GM19035 (cell line): ENCODE results near the gene HAGH.
"Not testable (repeated sequence)": the region's sequence is repeated elsewhere in the genome, so short reads cannot be mapped to it uniquely, and the experiment has no call there.

Experiments used
- ATAC-seq: cut with Tn5 transposase; IDR thresholded peaks from one replicate; pipeline ENCODE4 v1.9.1; 2021; ENCODE audit not compliant: unreplicated experiment

The HAGH gene

DNA sequence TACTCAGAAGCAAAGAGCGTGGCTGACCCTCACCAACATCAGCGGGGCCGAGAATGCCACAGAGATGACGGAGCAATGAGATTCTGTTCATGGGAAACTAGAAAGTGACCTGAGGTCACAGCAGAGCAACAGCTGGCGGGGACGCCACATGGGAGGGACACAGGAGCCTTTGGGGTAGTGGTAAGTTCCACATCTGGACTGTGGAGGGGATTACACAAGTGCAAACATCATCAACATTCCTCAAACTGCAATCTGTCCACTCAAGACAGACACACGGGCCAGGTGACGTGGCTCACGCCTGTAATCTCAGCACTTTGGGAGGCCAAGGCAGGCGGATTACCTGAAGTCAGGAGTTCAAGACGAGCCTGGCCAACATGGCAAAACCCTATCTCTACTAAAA, 11.2 kb downstream of the HAGH start:
- no peak for ATAC-seq

DNA sequence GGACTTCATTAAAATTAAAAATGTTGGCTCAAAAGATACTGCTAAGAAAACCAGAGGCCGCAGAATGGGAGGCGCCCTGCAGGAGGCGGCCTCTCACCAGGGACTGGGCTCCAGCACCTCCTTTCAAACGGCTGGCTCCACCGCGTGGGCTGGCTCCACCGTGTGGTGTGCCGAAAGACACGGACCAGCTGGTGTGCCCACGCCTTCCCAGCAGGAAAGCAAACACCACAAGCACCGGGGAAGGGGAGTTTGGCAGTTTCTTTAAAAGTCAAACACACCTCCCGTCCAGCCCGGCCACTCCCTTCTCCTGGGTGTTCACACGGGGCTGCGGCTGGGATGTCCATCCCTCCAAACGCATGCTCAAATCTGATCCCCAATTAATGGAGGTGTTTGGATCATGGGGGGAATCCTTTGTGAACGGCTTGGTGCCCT, 13.9 kb downstream of the HAGH start:
- ATAC-seq, result no peak

DNA sequence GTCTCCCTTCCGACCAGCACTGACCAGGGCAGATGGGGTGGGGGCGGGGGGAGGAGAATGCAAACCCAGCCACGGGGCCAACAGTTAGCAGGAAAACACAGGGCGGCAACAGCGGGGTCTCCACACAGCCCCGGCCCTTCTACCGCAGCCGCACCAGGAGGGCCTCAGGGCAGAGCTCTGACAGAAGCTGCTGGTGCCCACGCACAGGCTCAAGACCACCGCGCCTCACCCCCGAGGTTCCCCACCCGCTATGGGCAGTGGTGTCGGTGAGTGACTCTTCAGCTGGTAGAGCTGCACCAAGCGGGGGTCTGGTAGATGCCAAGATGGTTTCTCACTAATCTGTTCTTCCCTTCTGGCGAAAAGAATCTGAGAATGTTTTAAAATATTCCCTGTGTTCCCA, 16.1 kb downstream of the HAGH start:
- no peak for ATAC-seq

- no peak for ATAC-seq
Observed at GRCh38 chr16:1810106-1810505, 16.5 kb downstream of the HAGH start.

- ATAC-seq, result no peak
Observed at GRCh38 chr16:1809281-1809801, 17.3 kb downstream of the HAGH start.

DNA sequence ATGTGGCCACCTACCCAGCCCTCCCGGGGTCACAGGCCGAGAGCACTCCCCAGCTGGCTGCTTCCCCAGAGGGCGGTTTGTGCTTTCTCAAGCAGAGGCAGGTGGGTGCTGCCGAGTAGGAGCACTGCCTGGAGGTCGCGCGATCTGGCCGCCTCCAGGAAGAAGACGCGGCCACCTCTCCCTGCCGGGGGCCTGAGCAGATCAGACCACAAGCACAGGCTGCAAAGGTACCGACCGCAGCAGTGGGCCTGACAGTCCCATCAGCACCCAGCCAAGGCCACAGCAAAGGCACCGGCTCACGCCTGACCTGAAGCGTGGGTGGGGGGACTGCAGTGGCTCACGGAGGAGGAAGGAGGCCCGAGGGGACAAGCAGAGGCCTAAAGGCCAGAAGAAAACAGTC, 17.9 kb downstream of the HAGH start:
- ATAC-seq, result no peak

DNA sequence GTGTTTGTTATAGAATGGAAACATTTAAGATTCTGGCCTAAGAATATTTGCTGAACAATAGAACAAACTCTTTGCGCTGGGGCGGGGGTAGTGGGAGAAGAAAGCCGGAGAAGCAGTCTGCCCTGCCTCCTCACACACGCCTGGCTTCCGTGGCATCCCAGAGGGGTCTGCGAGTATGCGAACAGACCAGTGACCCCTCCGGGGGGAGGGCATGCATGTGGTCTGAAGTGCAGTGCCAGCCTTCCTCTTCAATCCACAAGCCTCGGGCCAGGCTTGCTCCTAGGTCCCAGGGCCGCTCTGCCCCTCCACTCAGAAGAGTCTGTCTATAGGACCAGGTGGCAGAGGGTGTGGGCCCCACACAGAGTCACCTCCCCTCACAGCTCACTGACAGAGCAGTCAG, 19.0 kb downstream of the HAGH start:
- no peak for ATAC-seq

- ATAC-seq, result no peak
Observed at GRCh38 chr16:1800701-1801100, 25.9 kb downstream of the HAGH start.

- ATAC-seq, result not testable (repeated sequence)
Observed at GRCh38 chr16:1799263-1799662, 27.4 kb downstream of the HAGH start.

- ATAC-seq, result no peak
Observed at GRCh38 chr16:1794908-1795666, 31.5 kb downstream of the HAGH start.

GRCh38 chr16:1794221-1794871, 32.3 kb downstream of the HAGH start:
- no peak for ATAC-seq

GRCh38 chr16:1793578-1794220, 32.9 kb downstream of the HAGH start, which contains the start of gene IGFALS:
IGFALS (minus strand) TSS chr16:1793705; CDS start chr16:1793652, 53 bp downstream.
- ATAC-seq, result no peak

DNA sequence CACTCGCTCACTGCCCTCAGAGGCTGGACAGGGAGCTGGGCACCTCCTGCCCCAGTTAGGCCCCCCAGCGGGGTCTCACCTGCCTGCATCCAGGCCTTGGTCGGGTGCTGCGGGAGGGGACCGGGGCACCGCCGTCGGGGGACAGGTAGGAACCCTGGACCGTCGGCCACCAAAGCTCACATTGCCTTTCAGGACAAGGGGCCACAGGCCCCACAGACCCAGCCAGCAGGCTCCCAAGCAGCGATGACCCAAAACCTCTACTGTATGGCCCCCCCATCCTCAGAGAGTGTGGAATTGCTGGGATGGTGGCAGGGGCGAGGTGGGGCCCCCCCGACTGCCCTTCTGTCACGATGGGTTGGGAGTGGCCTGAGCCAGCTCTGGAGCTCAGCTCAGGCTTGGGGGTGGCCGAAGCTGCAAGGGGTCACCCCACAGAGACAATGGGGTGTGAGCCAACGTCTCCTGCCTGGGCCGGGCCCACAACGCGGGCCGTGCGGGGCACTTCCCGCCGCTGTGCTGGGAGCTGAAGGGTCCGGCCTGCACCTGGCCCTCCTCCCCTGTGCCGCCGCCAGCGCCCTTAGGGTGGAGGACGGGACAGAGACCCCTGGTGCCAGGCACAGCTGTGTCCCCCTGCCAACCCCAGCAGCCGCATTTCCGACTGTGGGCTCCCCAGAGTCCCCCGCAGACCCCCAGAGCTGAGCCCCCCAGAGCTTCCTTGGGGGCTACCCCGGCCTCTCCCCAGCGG, 33.6 kb downstream of the HAGH start:
- ATAC-seq, result no peak

DNA sequence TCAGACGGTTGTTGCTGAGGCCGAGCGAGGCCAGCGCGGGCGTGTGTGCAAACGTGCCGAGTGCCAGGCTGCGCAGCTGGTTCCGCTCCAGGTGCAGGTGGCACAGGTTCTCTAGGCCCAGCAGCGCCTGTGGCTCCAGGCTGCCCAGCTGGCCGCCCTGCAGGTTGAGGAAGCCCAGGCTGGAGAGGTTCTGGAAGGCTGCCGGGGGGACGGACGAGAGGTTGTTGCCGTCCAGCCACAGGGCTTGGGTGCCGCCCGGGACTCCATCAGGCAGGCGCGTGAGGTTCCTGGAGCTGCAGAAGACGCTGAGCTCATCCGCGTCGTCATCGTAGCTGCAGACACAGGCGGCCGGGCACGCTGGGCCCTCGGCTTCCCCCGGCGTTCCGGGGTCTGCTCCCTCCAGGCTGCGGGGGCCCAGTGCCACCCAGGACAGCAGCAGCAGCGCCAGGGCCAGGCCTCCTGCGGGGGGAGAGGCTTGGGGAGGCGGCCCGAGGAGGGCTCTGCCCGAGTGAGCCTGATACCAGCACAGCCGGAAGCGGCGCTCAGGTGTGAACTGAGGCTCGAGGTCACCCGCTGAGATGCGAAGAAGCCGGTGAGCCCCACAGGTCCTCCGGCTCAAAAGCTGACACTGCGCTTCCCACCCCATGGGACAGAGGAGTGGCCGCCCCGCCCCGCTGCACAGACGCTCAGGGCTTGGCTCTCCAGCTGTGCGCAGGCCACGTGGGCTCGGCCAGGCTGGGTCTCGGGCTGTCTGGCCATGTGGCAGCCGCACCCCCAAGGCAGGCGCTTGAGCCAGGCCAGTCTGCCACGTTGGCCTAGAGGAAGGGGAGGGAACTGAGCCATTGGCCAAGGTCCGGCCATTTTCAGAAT, 34.4 kb downstream of the HAGH start:
- ATAC-seq, result no peak

DNA sequence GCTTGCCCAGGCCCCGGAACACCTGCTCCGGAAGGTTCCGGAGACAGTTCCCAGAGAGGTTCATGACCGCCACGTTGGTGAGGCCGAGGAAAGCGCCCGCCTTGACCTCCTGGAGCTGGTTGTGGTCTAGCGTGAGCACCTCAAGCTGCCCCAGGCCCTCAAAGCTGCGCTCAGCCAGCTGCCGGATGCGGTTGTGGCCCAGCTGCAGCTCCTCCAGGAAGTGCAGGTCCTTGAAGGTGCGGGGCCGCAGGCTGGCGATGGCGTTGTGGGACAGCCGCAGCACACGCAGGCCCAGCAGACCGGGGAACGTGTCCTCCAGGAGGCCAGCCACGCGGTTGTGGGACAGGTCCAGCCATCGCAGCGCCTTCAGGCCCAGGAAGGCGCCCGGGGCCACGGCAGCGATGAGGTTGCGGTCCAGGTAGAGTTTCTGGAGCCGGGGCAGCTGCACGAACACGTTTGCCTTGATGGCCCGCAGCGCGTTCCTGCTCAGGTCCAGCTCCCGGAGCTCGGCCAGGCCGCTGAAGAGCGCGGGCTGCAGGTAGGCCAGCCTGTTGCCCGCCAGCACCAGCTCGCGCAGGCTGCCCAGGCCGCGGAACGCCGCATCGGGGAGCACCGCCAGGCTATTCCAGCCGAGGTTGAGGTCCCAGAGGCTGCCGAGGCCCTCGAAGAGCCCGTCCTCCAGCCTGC, 35.2 kb downstream of the HAGH start:
- no peak for ATAC-seq

- ATAC-seq, result no peak
Observed at GRCh38 chr16:1790611-1791255, 35.9 kb downstream of the HAGH start.

DNA sequence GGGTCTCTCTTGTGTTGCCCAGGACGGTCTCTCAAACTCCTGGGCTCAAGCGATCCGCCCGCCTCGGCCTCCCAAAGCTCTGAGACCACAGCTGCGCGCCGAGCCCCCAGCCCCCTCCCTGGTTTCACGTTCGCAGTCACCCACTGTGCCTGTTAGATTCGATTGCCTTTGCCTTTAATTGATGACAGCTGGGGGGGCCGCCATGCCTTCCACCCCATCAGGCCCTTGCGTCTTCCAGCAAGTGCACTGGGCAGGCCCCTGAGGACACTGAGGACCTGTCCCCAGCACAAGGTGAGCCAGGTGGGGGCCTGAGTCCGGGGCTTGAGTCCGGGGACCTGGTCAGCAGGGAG, 36.4 kb downstream of the HAGH start:
- no peak for ATAC-seq

- no peak for ATAC-seq
Observed at GRCh38 chr16:1789643-1790045, 37.0 kb downstream of the HAGH start.

DNA sequence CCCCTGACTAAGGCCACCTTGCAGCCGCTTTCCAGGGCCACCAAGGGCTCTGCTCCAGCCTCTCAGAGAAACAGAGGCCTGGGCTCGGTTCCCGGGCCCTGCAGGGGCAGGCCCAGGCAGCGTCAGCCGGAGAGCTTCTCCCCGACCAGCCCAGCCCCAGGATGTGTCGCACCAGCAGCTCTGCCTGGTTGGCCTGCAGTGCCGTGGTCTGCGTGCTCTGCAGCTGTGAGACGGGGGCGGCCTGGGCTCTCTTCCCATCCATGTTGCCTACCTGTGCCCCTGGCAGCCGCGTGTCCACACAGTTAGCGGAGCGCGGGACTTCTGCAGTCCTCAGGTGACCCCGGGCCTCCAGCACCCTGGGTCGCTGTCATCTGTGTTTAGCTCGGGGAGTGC, 37.9 kb downstream of the HAGH start:
- no peak for ATAC-seq
